ENCODE measurements around the gene MRPL42.
"Not testable (repeated sequence)": the region's sequence is repeated elsewhere in the genome, so short reads cannot be mapped to it uniquely, and the experiment has no call there.

The MRPL42 gene

GRCh38 chr12:93497456-93497855, 30.1 kb downstream of the MRPL42 start:
- Mint-ChIP-seq H3K4me1 (peaks cover 21% of the 10 kb centered on the region), H3K27ac (no peak overlapping the region)

DNA sequence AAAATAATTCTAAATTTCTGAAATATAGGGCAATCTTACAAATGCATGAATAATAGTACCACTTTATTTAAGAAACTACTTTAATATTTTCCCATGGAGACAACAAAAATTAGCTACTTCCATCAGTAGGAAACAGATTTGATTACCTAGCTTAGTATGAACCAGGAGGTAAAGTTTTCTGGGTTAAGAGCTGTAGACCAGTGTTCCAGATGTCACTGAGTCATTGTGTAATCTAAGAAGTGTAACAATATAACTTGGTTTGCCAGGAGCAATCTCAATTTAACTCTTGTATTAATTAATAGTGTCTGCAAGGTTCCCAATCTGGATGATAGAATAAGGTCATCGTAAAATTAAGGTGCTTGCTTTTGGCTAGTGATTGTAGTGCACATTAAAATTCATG, 31.5 kb downstream of the MRPL42 start:
- H3K9me3 Mint-ChIP-seq, CTCF ChIA-PET: not testable (repeated sequence)
- H3K36me3 Mint-ChIP-seq = peaks cover 41% of the 10 kb centered on the region

More at GRCh38 chr12:93497456-93497855, 30.1 kb downstream of the MRPL42 start:
- no peak overlapping the region for H3K4me3 Mint-ChIP-seq
- peaks cover 36% of the 10 kb centered on the region for H3K36me3 Mint-ChIP-seq
- H3K9me3 Mint-ChIP-seq = no peaks in the 10 kb centered on the region
- H3K27me3 Mint-ChIP-seq = no peaks in the 10 kb centered on the region
- DNase-seq = no peak
- CTCF ChIA-PET = no interaction called here

GRCh38 chr12:93500201-93500600, 32.9 kb downstream of the MRPL42 start:
- CTCF ChIA-PET = interaction anchor here (1.1 kb wide), 1 partner anchor 602 kb away, joined by 3 read pairs; no protein-coding TSS in a partner anchor
- Mint-ChIP-seq H3K4me3 (no peak overlapping the region), H3K36me3 (peaks cover 34% of the 10 kb centered on the region), H3K9me3 (no peaks in the 10 kb centered on the region), H3K27me3 (no peaks in the 10 kb centered on the region), H3K4me1 (peaks cover 29% of the 10 kb centered on the region), H3K27ac (no peak overlapping the region)
- DNase-seq = no peak

More for the DNA sequence above, 31.5 kb downstream of the MRPL42 start:
- H3K4me1 Mint-ChIP-seq = peaks cover 27% of the 10 kb centered on the region
- not testable (repeated sequence) for H3K27me3 Mint-ChIP-seq, H3K4me3 Mint-ChIP-seq, H3K27ac Mint-ChIP-seq, DNase-seq

DNA sequence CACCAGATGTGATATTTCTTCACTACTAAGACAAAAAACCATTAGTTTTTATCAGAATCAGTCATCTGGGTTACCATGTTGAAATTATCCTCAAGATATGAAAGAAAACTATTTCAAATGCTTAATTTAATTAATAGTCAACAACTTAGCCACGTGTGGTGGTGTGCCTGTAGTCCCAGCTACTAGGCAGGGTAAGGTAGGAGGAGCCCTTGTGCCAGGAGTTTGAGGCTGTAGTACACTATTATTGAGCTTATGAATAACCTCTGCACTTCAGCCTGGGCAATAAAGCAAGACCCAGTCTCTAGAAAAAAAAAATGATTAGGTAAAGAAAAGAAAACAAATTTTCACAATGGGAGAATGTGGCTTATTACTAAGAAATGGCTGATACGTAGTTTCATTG, 33.4 kb downstream of the MRPL42 start:
- no peak for DNase-seq
- Mint-ChIP-seq H3K4me1 (peaks cover 29% of the 10 kb centered on the region), H3K27ac (no peak overlapping the region), H3K4me3 (no peak overlapping the region), H3K27me3 (no peaks in the 10 kb centered on the region), H3K36me3 (peaks cover 33% of the 10 kb centered on the region), H3K9me3 (no peaks in the 10 kb centered on the region)
- CTCF ChIA-PET = interaction anchor here (1.1 kb wide), 1 partner anchor 601 kb away, joined by 3 read pairs; no protein-coding TSS in a partner anchor

DNA sequence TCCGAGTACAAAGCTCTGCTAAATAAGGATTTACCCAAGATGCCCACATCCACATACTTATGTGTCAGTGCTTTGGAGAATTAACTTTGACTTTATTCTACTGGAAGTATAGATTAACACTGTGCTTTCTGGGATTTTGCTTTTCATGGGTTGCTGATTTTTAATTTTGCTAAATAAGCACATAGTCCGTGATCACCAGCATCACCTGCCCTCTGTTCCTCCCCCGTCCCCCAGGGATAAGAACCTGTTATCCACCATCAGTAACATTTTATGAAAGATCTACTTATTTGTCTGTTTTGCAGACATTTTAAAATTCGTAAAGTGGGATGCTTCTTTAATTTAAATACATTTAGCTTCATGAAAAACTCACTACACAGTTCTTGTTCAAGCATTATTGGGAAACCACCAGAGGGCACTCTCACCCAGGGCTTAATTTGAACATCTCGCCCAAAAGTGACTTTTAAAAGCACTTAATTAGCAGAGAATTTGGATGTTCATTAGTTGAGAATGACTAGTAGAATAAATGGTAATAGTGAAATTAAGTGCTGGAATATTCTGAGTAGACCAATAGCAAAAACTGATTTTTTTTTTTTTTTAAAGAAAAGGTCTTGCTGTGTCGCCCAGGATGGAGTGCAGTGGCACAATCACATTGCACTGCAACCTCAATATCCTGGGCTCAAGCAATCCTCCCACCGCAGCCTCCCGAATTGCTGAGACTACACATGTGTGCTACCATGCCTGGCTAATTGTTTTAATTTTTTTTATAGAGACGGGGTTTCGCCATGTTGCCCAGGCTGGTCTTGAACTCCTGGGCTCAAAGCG, 35.7 kb downstream of the MRPL42 start:
- peaks cover 34% of the 10 kb centered on the region for H3K4me1 Mint-ChIP-seq
- H3K4me3 Mint-ChIP-seq = no peak overlapping the region
- peak; percentile 79 for DNase-seq
- H3K9me3 Mint-ChIP-seq = no peaks in the 10 kb centered on the region
- H3K27ac Mint-ChIP-seq = no peak overlapping the region
- peaks cover 22% of the 10 kb centered on the region for H3K36me3 Mint-ChIP-seq
- no peaks in the 10 kb centered on the region for H3K27me3 Mint-ChIP-seq
- CTCF ChIA-PET = interaction anchor here (0.6 to 7.8 kb wide), 36 partner anchors 9 to 911 kb away, joined by 3 to 158 read pairs (median 4); partner anchors contain the start of genes MRPL42 and SOCS2

- CTCF ChIA-PET = interaction anchor here (1.2 to 7.8 kb wide), 4 partner anchors 31 to 594 kb away, joined by 3 to 158 read pairs (median 28); no protein-coding TSS in a partner anchor
Observed at GRCh38 chr12:93507165-93507564, 39.9 kb downstream of the MRPL42 start.

DNA sequence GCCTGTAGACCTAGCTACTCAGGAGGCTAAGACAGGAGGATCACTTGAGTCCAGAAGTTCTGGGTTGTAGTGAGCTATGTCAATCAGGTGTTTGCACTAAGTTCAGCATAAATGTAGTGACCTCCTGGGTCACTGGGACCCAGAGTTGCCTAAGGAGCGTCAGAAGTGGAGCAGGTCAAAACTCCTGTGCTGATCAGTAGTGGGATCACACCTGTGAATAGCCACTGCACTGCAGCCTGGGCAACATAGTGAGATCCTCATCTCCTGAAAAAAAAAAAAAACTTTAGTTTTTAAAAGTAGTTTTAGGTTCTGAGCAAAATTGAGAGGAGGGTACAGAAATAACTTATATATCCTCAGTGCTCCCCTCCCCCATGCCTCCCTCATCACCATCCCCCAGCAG, 42.2 kb downstream of the MRPL42 start:
- H3K27ac Mint-ChIP-seq = no peak overlapping the region
- DNase-seq = no peak
- peaks cover 27% of the 10 kb centered on the region for H3K4me1 Mint-ChIP-seq
- CTCF ChIA-PET = interaction anchor here (1.1 to 7.8 kb wide), 3 partner anchors 473 to 592 kb away, joined by 4 to 158 read pairs (median 5); no protein-coding TSS in a partner anchor
- H3K9me3 Mint-ChIP-seq = no peaks in the 10 kb centered on the region
- no peak overlapping the region for H3K4me3 Mint-ChIP-seq
- H3K27me3 Mint-ChIP-seq = no peaks in the 10 kb centered on the region
- H3K36me3 Mint-ChIP-seq = peaks cover 29% of the 10 kb centered on the region

More at GRCh38 chr12:93507165-93507564, 39.9 kb downstream of the MRPL42 start:
- Mint-ChIP-seq H3K27me3 (no peaks in the 10 kb centered on the region), H3K9me3 (no peaks in the 10 kb centered on the region), H3K4me1 (peaks cover 34% of the 10 kb centered on the region), H3K4me3 (peak overlapping the region; percentile 10), H3K36me3 (peaks cover 35% of the 10 kb centered on the region), H3K27ac (peak overlapping the region; percentile 83)
- DNase-seq = no peak

GRCh38 chr12:93514853-93515252, 47.5 kb downstream of the MRPL42 start:
- DNase-seq = no peak
- Mint-ChIP-seq H3K36me3 (peaks cover 10% of the 10 kb centered on the region), H3K27ac (no peak overlapping the region), H3K9me3 (no peaks in the 10 kb centered on the region), H3K27me3 (peaks cover 1% of the 10 kb centered on the region), H3K4me1 (peaks cover 2% of the 10 kb centered on the region), H3K4me3 (no peak overlapping the region)
- CTCF ChIA-PET = interaction anchor here (1.7 kb wide), 1 partner anchor 588 kb away, joined by 6 read pairs; no protein-coding TSS in a partner anchor

- Mint-ChIP-seq H3K4me1 (peaks cover 5% of the 10 kb centered on the region), H3K27ac (no peak overlapping the region), H3K36me3 (peaks cover 3% of the 10 kb centered on the region), H3K27me3 (peaks cover 21% of the 10 kb centered on the region), H3K4me3 (no peak overlapping the region), H3K9me3 (no peaks in the 10 kb centered on the region)
- no peak for DNase-seq
- CTCF ChIA-PET = interaction anchor here (1.7 kb wide), 1 partner anchor 16 kb away, joined by 5 read pairs; no protein-coding TSS in a partner anchor
Observed at GRCh38 chr12:93518725-93519124, 51.4 kb downstream of the MRPL42 start.

DNA sequence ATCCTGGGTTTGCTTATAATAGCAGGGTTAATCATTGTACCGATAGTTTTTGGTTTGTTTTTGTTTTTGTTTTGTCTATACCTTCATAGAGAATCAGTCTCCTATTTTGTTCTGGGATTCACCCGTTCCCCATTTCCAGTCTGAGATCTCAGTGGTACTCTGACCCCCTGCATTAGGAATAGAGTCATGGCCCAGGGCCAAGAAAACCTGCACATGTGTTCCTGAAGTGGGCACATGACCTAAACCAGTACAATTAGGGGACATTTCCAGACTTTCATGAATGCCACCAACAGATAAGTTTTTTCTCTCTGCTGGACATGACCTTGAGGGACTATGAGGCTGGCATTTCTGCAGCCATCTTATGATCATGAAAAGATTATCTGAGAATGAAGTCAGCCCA, 52.5 kb downstream of the MRPL42 start:
- no peak overlapping the region for H3K4me3 Mint-ChIP-seq
- no peaks in the 10 kb centered on the region for H3K9me3 Mint-ChIP-seq
- H3K27ac Mint-ChIP-seq = no peak overlapping the region
- H3K36me3 Mint-ChIP-seq = peaks cover 3% of the 10 kb centered on the region
- no peak for DNase-seq
- peaks cover 10% of the 10 kb centered on the region for H3K4me1 Mint-ChIP-seq
- H3K27me3 Mint-ChIP-seq = peaks cover 21% of the 10 kb centered on the region
- CTCF ChIA-PET = no interaction called here

- Mint-ChIP-seq H3K36me3 (no peaks in the 10 kb centered on the region), H3K9me3 (no peaks in the 10 kb centered on the region), H3K4me3 (no peak overlapping the region), H3K4me1 (peaks cover 12% of the 10 kb centered on the region), H3K27ac (no peak overlapping the region), H3K27me3 (peaks cover 21% of the 10 kb centered on the region)
- CTCF ChIA-PET = no interaction called here
- DNase-seq = no peak
Observed at GRCh38 chr12:93520454-93520853, 53.1 kb downstream of the MRPL42 start.

DNA sequence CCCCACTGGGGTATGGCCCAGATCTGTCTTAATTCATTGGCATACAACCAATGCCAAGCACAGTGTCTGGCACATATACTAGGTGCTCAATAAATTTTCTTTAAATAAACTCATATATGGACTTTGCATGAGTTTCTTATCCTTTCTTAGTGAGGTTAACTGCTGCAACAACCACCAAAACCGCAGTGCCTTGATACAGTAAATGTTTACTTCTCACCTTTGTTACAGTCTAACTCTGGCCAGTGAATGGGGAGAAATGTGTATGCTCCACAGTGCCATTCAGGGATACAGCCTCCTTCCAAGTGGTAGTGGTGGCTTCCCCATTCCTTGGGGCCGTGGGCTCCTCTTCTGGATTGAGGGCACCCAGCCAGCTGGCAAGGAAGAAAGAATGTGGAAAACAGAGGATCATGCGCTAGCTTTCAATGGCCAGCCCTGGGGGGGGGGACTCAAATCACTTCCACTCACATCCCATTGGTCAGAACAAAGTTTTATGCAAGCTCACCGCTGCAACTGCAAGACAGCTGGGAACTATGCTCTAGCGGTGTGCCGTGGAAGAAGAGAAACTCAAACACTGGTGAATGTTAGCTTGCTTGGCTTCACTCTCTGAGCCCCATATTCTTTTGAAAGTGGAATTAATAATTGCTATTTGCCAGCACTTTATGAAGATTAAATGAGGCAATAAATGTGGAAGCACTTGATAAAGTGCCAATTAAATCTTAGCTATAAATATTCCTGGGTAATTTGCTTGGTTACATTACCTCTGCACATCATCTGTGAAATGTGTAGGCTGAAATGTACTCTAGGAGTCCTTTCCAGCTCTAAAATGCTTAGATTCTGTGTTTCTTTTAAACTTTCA, 54.1 kb downstream of the MRPL42 start:
- Mint-ChIP-seq H3K27me3 (peaks cover 21% of the 10 kb centered on the region), H3K4me1 (peaks cover 16% of the 10 kb centered on the region), H3K9me3 (no peaks in the 10 kb centered on the region), H3K36me3 (no peaks in the 10 kb centered on the region), H3K4me3 (no peak overlapping the region), H3K27ac (no peak overlapping the region)
- CTCF ChIA-PET = no interaction called here
- no peak for DNase-seq

GRCh38 chr12:93524386-93525133, 57.2 kb downstream of the MRPL42 start:
- Mint-ChIP-seq H3K9me3 (peaks cover 1% of the 10 kb centered on the region), H3K4me3 (no peak overlapping the region), H3K4me1 (peaks cover 22% of the 10 kb centered on the region), H3K27ac (no peak overlapping the region), H3K36me3 (no peaks in the 10 kb centered on the region), H3K27me3 (peaks cover 25% of the 10 kb centered on the region)
- CTCF ChIA-PET = interaction anchor here (0.6 to 1.6 kb wide), 6 partner anchors 42 to 578 kb away, joined by 3 to 4 read pairs (median 3); no protein-coding TSS in a partner anchor
- no peak for DNase-seq
